GM19468 (cell line): ENCODE data around the gene KRTAP19-4.
"Not testable (repeated sequence)": the region's sequence is repeated elsewhere in the genome, so short reads cannot be mapped to it uniquely, and the experiment has no call there.

Experiments used
- ATAC-seq: cut with Tn5 transposase; IDR thresholded peaks from one replicate; pipeline ENCODE4 v1.9.1; 2021; ENCODE audit warnings: mild to moderate bottlenecking, moderate library complexity, moderate number of reproducible peaks; ENCODE audit not compliant: unreplicated experiment; ENCODE audit errors: extremely low read depth

Gene KRTAP19-4

GRCh38 chr21:30497065-30497464 lies at the start of gene KRTAP19-4:
Gene KRTAP19-4 (minus strand): TSS chr21:30497165. CDS start chr21:30497110, 55 bp downstream.
- no peak for ATAC-seq

GRCh38 chr21:30541764-30542163 lies 44.8 kb upstream of the KRTAP19-4 start, which contains the start of gene KRTAP19-6:
Gene KRTAP19-6 (minus strand): TSS chr21:30541864. CDS start chr21:30541833, 31 bp downstream.
- no peak for ATAC-seq

GRCh38 chr21:30518876-30519275 lies 21.9 kb upstream of the KRTAP19-4 start:
- no peak for ATAC-seq

- no peak for ATAC-seq
Measured at GRCh38 chr21:30515681-30516080, 18.7 kb upstream of the KRTAP19-4 start.

- ATAC-seq = not testable (repeated sequence)
Measured at GRCh38 chr21:30505621-30506205, 8.7 kb upstream of the KRTAP19-4 start.

GRCh38 chr21:30502041-30502440 lies 5.1 kb upstream of the KRTAP19-4 start, which contains the start of gene KRTAP19-5:
Gene KRTAP19-5 (minus strand): TSS chr21:30502141. CDS start chr21:30502090, 51 bp downstream.
- ATAC-seq = no peak

- no peak for ATAC-seq
Measured at GRCh38 chr21:30491963-30492428, 5.0 kb downstream of the KRTAP19-4 start, which contains the start of gene KRTAP19-3. Gene KRTAP19-3 (minus strand): TSS chr21:30492013. CDS start chr21:30491957, 56 bp downstream.

- ATAC-seq = no peak
Measured at GRCh38 chr21:30487336-30487735, 9.6 kb downstream of the KRTAP19-4 start, which contains the start of gene KRTAP19-2. Gene KRTAP19-2 (minus strand): TSS chr21:30487436. CDS start chr21:30487348, 88 bp downstream.

GRCh38 chr21:30486180-30486579 lies 10.8 kb downstream of the KRTAP19-4 start:
- no peak for ATAC-seq

GRCh38 chr21:30482130-30482529 lies 14.8 kb downstream of the KRTAP19-4 start:
- no peak for ATAC-seq

GRCh38 chr21:30480145-30480544 lies 16.8 kb downstream of the KRTAP19-4 start, which contains the start of gene KRTAP19-1:
Gene KRTAP19-1 (minus strand): TSS chr21:30480367. CDS start chr21:30480317, 50 bp downstream.
- no peak for ATAC-seq

GRCh38 chr21:30479259-30479658 lies 17.7 kb downstream of the KRTAP19-4 start:
- no peak for ATAC-seq

- no peak for ATAC-seq
Measured at GRCh38 chr21:30478004-30478403, 19.0 kb downstream of the KRTAP19-4 start.

GRCh38 chr21:30468900-30469714 lies 27.9 kb downstream of the KRTAP19-4 start:
- ATAC-seq = no peak

GRCh38 chr21:30463713-30464112 lies 33.3 kb downstream of the KRTAP19-4 start:
- ATAC-seq = no peak

- no peak for ATAC-seq
Measured at GRCh38 chr21:30448514-30448913, 48.5 kb downstream of the KRTAP19-4 start.

- ATAC-seq = no peak
Measured at GRCh38 chr21:30447056-30447455, 49.9 kb downstream of the KRTAP19-4 start.
